Sciatic nerve (tissue), 2 donors: ENCODE results near the gene MRAS. TPM values are rescaled to one million over a fixed set of nuclear protein-coding genes. Genes with fewer than 3 reads are reported as not detected.
A peak's percentile ranks its signal among the peaks of the same experiment; 100 is the strongest.
"Not testable (repeated sequence)": the region's sequence is repeated elsewhere in the genome, so short reads cannot be mapped to it uniquely, and the experiment has no call there.

Experiments
- ATAC-seq: fragments of 200-7000 bp; cut with Tn5 transposase; one replicate; pipeline ENCODE4 v1.9.1; 2020; ENCODE audit warnings: mild to moderate bottlenecking, moderate library complexity
- DNase-seq: peaks from one replicate; pipeline ENCODE4 v3.0.0-alpha.2; 2020; ENCODE audit warnings: low spot score
- intact Hi-C: fragments of 100-400 bp; cut with DNase I; formaldehyde crosslinking; loops from one replicate; pipeline ENCODE4 v1.14.2; 2022
- total RNA-seq: library from RNA; stranded (reverse); fragmentation: NEBNext Ultra II Directional; extraction: Animal tissue kit (Norgen Biotek cat#: 25700); gene quantifications from one replicate; pipeline ENCODE4 v1.2.1, GENCODE V29; 2021
- donor health status: DM: no; HTN: no; CAD: no.
- donor health status: DM: no; HTN: no; CAD: no.

Gene MRAS
- total RNA-seq, 1 donor from 2014 or later, result 314 TPM

DNA sequence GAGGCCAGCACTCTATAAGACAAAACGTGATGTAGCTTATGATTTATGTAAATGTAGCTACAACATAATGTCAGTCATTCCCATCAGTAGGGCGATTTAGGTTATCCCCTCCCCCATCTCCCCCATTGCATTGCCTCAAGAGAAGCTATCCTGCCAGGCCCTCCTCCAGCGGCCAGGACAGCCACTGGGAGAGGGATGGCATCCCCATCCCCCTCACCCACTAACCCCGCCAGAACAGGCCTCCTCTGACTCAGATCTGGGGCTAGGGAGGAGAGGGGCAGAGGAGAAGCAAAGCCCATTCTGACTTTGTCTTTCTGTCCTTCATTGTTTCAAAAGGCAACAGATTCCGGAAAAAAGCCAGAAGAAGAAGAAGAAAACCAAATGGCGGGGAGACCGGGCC lies 53.5 kb downstream of the MRAS start:
- intact Hi-C loops, result no loop called here
- ATAC-seq (no peak), DNase-seq (no peak)

DNA sequence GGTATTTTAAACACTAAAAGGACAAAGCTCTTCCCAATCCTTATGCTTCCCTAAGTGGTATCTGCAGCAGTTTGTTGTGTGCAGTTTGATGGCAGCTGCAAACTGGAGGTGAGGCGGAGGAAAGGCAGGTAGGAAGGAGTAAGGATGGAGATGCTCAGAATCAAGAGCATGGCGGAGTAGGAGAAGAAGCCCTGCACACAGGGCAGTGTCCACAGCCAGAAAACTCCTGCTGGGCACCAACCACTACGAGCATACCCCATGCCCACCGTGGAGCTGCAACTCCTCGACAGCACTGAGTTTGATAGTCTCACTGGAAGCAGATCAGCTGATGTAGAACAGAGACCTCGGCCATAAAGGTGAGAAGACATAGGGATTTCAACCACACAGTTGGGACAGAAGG lies 55.7 kb downstream of the MRAS start:
- DNase-seq, result no peak
- no peak for ATAC-seq
- intact Hi-C loops, result no loop called here

DNA sequence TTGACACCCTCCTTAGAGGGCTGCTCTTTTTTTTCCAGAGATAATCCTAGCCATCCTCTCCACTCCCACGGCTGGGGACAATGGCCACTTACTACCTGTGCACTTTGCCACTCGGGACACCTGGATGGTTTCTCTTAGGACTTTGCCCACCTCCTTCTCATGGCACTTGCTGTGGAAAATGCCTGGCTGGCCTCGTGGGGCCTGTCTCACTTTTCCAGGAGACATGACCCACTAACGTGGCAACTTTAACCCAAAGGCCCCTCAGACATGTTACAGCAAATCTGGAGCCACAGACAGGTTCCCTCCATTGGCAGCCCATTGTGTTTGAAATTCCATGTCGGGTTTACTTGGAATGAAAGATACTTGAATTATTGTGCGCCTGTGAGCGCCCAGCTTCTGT lies 56.6 kb downstream of the MRAS start:
- DNase-seq, result no peak
- intact Hi-C loops, result no loop called here
- no peak for ATAC-seq

DNA sequence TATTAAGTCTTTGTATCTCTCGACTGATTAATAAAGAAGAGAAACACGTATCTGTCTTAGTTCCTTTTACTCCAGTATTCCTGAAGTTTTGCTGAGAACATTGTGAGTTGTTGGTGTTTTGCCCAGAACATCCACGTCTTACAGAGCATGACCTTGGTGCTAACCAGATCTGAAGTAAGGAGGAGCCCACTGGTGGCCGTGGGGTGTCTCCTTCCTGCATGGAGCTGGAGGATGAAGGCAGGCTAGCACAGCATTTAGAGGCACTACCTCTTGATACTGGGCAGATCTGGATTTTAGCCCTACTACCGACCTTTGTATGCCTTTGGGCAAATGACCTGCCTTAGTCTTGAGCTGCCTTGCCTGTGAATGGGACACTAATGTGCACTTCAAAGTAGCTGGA lies 57.1 kb downstream of the MRAS start:
- intact Hi-C loops, result no loop called here
- DNase-seq, result no peak
- peak; percentile 34 for ATAC-seq

DNA sequence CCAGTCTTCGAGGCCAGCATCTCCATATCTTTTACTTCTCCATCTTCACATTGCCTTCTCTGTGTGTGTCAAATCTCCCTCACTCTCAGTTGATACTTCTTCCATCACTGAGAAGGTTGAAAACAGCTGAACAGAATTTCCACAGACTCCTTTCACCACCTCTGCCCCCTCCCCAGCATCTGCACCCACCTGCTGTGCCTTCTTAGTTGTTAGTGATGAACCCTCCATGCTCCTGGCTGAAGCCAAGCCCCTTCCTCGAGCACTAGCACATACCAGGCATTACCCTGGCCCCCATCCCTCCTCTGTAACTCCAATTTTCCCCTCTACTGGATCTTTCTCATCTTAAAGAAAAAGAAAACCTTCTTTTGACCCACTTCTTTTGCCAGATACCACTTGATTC lies 58.2 kb downstream of the MRAS start:
- DNase-seq, result no peak
- no peak for ATAC-seq
- intact Hi-C loops, result no loop called here

DNA sequence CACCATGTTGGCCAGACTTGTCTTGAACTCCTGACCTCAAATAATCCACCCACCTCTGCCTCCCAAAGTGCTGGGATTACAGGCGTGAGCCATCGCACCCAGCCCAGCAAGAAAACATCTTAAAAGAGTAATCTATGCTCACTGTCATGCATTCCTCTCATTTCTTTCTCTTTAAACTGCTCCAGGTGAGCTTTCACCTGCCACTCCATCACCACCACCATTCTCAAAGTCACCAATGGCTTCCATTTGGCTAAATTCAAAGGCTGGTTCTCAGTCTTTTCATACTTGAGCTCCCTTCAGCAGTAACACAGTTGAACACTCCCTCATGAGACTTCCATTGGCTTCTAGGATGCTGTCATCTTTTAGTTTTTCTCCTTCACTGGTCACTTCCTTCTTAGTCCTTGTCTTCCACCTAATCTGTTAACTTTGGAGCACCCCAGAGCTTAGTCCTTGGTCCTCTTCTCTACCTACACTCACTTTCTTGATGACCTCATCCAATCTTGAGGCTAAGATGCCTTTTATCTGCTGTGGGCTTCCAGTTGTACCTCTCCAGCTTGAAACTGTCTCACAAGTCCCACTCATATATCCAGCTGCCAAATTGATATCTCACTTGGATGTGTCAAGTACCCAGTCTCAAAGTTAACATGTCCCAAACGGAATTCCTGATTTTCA lies 59.0 kb downstream of the MRAS start:
- intact Hi-C loops, result no loop called here
- ATAC-seq (no peak), DNase-seq (no peak)

DNA sequence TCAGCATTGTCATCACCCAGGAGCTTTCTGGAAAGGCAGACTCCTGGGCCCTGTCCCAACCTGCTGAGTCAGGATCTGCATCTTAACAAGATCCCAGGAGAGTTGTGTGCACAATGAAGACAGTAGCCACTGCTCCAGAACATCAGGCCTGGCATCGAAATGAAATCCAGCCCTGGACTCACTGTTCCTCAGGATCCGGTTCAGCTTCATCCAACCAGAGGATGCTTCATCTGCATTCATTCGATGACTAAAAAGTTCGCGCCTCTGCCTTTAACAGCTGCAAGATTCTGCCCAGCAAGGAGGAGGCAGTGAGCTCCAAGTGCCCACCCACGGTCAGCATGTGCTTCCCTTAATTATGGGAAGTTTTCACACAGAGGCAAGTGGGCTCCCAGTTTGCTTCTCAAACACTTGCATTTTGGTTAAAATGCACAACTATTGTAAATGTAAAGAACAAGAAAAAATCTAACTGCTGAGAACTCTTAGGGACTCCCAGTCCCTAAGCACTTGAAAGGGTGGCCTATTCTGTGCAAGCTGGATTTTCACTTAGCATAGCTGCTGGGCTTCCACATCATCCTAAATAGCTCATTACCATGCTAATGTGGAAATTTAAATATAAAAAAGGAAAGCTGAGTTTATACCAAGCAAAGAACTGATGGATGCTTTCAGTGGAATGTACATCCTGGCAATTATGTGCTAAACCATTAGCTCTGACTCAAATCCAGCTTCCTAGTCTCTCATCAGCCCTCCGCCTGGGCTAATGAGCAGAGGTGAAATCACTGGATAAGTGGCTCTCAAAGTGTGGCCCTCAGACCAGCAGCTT lies 60.6 kb downstream of the MRAS start:
- DNase-seq, result no peak
- ATAC-seq, result peak; percentile 44

DNA sequence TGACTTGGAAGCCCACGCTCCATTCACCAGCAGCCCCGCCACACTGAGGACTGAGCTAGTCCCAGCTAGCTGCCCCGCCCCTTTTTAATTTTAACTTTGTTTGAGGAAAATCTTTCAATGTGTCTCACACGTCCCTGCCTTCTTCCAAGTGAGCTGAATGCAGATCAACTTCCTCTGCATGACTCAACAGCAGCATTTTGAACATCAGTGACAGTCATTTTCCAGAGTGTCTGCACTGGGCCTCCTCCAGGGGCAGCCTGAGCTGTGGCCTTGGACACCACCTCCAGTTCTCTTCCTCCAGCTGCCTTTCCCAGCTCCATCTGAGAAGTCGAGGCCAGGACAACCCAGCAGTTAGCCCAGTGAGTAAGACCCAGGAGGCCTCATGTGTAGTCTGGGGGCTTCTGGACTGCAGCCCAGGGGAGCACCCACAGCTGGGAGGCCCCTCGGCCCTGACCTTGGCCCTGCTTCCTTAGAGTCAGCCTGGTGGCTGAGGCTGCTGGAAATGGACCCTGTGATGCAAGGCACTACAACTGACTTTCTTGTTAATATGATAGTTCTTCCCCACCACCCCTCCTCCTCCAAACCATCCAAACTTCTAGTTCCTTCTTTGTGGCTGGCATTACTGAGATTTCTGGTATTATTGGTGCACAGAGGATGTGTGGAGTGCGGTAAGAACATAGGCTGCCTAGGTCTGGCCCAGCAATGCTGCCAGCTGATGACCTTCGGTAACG lies 64.6 kb downstream of the MRAS start:
- ATAC-seq, result no peak
- intact Hi-C loops, result no loop called here

More for the DNA sequence above, 60.6 kb downstream of the MRAS start:
- intact Hi-C loops, result no loop called here

DNA sequence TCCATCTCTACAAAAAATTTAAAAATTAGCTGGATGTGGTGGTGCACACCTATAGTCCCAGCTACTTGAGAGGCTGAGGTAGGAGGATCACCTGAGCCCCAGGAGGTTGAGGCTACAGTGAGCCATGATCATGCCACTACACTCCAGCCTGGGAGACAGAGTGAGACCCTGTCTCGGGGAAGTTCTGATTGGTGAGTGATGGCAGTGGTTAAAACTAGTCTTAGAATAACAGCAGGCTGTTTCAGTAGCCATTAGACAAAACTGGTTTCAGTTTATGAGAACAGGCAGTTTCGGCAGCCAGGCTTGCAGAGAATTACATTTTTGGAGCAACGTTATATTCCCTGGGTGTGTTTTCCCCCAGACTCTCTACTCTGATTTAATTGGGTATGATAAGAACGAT lies 67.9 kb downstream of the MRAS start:
- DNase-seq, intact Hi-C loops, ATAC-seq: not testable (repeated sequence)

More for the DNA sequence above, 64.6 kb downstream of the MRAS start:
- DNase-seq, result no peak

DNA sequence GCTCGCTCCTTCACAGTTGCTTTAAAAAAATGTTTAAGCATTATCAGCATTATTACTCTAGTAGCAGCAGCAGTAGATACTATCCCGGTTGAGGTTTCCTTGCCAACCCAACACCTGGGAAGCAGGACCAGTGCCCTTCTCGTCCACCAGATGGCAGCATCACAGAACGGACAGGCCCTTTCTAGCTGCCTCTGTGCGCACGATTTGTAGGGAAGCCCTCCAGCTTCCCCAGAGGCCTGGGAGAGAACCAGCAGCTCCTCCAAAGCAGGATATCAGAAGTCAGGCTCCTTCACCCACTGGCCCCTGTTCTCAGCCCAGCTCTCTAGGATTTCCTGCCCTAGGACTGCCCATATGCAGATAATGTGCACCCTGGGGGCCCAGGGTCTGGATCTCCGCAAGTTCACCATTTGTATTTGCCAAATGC lies 69.2 kb downstream of the MRAS start:
- peak; percentile 92 for ATAC-seq
- intact Hi-C loops, result no loop called here

DNA sequence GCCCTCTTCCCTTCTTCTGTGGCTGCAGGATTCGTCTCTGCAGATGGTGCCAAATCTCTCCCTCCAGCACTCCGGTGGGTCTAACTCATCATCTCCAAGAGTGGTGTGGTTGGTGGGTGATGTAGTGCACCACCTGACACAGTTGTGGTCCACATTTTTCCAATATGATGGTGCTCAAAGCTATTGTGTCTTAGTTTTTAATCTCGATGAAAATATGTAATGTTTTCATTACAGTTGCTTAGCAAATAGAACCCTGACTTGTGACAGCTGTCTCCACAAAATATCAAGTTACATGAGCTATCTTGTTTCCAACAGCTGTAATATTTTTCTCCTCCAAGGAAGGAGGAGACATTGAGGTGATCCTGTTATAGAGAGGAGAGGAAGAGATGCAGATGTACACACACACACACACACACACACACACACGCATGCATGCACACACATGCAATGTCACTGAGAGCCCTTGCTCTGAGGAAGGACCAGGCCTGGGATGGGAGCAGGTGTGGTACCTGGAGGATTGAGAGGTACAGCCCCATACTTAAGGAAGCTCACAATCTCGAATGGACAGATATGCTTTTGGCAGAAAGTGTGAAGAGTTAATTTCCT lies 70.3 kb downstream of the MRAS start:
- ATAC-seq (no peak), DNase-seq (no peak)
- intact Hi-C loops, result no loop called here

More for the DNA sequence above, 69.2 kb downstream of the MRAS start:
- DNase-seq, result peak; percentile 87

DNA sequence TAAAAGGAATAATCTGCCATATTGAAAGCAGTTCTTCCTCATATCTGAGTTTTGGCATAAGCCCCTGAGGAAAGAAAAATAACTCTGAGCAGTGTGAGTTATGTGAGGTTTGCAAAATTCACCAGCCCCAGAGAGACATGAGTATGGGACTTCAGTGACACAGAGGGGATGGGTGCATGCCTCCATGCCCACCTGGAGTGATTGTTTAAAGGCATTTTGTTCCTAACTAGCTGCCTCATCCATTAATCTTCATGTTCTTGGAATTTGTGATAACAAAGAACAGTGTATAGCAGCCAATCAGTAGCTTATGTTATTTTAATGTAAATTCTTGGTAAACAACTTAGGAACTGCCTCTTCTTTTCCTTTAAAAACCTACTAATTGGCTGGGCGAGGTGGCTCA lies 74.9 kb downstream of the MRAS start:
- ATAC-seq (no peak), DNase-seq (no peak)
- intact Hi-C loops, result no loop called here

DNA sequence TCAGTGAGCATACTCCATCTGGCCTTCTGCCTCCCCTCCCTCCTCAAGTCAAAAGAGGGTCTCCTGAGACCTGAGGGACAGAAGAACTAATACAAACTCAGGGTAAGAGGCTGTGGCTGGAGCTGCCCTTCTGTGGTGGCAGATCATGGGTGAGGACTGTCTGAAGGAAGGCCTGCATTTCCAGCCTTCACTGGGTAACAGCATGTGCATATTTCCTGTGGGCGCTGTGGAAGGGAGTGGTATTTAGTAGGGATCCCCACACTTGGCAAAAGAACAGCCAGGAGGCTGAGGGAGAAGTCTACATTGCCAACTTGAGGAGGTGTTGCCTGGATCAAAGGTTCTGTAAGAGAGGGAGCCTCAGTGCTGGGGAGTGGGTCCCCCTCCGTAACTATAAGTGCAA lies 75.9 kb downstream of the MRAS start:
- ATAC-seq, result no peak
- intact Hi-C loops, result no loop called here
- no peak for DNase-seq

DNA sequence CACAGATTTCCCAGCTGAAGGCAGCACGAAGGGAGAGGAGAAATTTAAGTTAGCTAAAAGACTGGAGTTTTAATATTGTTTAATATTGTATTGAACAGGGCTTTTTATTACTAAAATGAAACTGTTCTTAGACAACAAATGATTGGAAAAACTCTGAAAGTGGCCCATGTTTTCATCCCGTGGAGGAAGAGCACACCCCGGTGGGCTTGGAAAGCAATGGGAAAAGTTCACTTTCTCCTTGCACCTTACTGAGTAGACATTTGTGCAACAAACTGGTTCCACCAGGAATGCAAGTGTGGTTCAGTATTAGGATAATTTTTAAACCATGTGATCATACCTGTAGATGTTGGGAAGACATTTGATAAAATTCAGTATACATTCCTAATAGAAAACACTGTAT lies 77.8 kb downstream of the MRAS start:
- intact Hi-C loops, result no loop called here
- ATAC-seq, result peak; percentile 79
- no peak for DNase-seq

DNA sequence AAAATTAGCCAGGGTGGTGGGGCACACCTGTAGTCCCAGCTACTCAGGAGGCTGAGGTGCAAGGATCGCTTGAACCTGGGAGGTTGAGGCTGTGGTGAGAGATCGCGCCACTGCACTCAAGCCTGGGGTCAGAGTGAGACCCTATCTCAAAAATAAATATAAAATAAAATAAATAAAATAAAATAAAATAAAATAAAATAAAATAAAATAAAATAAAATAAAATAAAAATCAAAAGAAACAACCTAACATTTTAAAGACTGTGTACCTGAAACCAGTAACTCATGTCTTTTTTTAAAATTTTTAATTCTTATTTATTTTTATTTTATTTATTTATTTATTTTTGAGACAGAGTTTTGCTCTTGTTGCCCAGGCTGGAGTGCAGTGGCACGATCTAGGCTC lies 78.4 kb downstream of the MRAS start:
- DNase-seq, ATAC-seq, intact Hi-C loops: not testable (repeated sequence)

DNA sequence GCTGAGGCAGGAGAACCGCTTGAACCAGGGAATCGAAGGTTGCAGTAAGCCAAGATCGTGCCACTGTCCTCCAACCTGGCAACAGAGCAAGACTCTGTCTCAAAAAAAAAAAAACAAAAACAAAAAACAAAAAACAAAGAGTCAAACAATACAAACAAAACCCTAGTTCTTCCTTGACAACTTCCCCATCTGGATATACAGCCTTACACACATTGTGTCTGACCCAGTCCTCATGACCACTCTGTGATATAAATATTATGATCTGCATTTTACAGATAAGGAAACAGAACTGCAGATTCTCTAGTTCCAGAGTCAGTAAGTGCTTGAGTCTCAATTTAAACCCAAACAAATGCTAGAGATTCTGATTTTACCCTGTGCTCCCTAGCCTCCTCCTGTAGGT lies 81.3 kb downstream of the MRAS start:
- no peak for ATAC-seq
- no peak for DNase-seq
- intact Hi-C loops, result no loop called here

DNA sequence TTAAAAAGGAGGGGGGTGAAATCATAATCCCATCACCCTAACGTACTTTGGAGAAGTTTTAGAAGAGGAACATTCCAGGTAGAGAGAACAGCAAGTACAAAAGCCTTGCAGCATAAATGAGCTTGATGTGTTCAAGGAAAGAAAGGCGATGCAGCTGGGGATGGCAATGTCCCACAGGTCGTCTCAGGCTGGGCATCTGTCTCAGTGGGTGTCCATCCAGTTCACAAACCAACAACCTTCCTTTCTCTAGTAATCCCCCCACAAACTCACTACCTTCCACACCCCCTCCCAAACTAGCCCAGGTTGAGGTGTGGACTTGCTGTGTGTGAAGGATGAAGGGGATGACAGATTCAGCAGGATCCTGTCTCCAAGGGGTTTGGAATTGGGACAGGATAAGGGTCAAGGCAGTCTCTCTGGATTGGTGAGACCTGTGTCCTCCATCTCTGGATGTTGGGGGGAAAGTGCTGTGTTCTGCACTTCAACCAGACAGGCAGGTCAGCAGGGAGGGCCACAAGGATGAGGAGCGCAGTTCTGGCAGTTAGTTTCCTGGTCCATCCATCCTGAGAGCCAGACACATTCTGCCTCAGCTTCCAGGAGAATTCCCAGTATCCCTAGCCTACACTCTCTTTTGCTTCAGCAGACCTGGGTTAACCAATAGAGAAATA lies 84.3 kb downstream of the MRAS start:
- ATAC-seq (no peak), DNase-seq (no peak)
- intact Hi-C loops, result no loop called here

DNA sequence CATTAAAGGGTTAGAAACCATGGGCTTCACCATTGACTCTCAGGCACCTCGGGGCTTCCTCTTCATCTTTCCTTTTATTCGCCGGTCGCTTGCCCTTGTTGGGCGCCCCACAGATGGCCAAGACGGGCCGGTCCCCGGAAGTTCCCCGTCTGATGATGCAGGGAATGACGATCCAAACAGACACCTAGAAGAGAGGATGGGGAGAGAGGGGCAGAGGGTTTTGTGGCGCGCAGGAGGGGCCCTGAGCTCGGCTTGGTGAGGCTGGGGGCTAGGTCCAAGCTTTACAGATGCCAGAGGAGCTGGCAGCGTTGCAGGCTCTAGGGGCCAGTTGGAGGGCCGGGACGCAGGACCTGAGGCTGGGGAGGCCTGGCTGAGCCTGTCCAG lies 85.5 kb downstream of the MRAS start:
- intact Hi-C loops, result no loop called here
- ATAC-seq, result peak; percentile 8
- no peak for DNase-seq

DNA sequence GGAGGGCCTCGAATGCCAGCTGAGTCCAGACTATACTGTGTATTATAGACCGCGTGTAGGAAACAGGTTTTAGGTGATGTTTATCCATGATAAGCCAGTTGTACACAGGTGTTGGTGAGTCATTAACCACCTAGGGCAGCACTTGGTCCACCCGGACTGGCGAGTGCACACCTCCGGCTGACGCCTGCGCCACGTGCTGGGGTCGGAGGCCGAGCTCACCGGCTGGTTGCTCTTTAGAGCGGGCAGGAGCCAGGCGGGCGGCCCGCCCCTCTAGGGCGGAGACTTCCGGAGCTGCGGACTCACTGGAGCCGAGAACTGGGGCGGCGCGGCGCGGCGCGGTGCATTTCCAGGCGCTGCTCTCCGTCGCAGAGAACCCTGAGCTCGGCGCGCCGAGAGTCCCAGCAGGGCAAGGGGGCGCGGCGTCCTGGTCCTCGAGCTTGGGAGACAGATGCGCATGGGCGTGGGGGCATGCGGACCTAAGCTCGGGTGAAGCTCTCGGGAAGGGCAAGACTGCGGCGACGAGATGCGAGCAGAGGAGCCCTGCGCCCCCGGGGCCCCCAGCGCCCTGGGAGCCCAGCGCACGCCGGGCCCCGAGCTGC lies 86.0 kb downstream of the MRAS start, which contains the start of gene ESYT3:
TSS of gene ESYT3 (plus strand) at position 341 of the 599 bp plus-strand sequence. CDS start at position 524, 183 bp downstream.
- DNase-seq (peak; percentile 81), ATAC-seq (peak; percentile 95)
- intact Hi-C loops, result no loop called here
